Common myeloid progenitor, CD34-positive (primary cell): ENCODE results near the gene HYAL1.

Experiments used
- CTCF ChIA-PET: fragments of 350-600 bp; sonication (Branson Sonifier 250); formaldehyde crosslinking; loops from one replicate; lab custom pipeline; 2021; ENCODE audit warnings: antibody characterized with exemption; lab: Charles Lee
- POLR2A ChIA-PET: fragments of 350-600 bp; sonication (Branson Sonifier 250); formaldehyde crosslinking; loops from one replicate; lab custom pipeline; 2021; ENCODE audit warnings: antibody characterized with exemption; lab: Charles Lee
- DNase-seq, 3 donors: peaks; one replicate each; pipeline versions ENCODE4 v3.0.0 to v3.0.0-alpha.2; 2013
- H3K27ac ChIP-seq, 2 experiments: 1 replicate in 1 of 2; 2 replicates in 1 of 2; pipeline ENCODE4 v1.7.0; 2013; ENCODE audit warnings: inconsistent platforms in 2 of 2, low read length in 2 of 2, mild to moderate bottlenecking in 2 of 2, low read depth in 1 of 2, moderate library complexity in 1 of 2; ENCODE audit not compliant: severe bottlenecking in 2 of 2, insufficient read depth in 1 of 2, poor library complexity in 1 of 2
- H3K27me3 ChIP-seq, 5 experiments: replicated peaks in 2 of 5; 1 replicate in 3 of 5; 2 replicates in 2 of 5; pipeline versions ENCODE4 v1.6.1 to v1.7.0; 2013; ENCODE audit warnings: low read length in 4 of 5, mild to moderate bottlenecking in 2 of 5, moderate library complexity in 2 of 5, inconsistent platforms in 1 of 5; ENCODE audit not compliant: insufficient read depth in 5 of 5, control insufficient read depth in 4 of 5
- H3K36me3 ChIP-seq, 4 experiments: 1 replicate in 2 of 4; 2 replicates in 2 of 4; pipeline versions ENCODE4 v1.6.1 to v1.7.0; 2013; ENCODE audit warnings: low read length in 3 of 4, control low read depth in 1 of 4, mild to moderate bottlenecking in 1 of 4; ENCODE audit not compliant: control insufficient read depth in 4 of 4, insufficient read depth in 4 of 4
- H3K4me1 ChIP-seq, 4 experiments: 1 replicate in 3 of 4; 2 replicates in 1 of 4; pipeline versions ENCODE4 v1.6.1 to v1.7.1; 2013; ENCODE audit warnings: low read length in 3 of 4, mild to moderate bottlenecking in 3 of 4, control low read depth in 1 of 4, inconsistent platforms in 1 of 4, moderate library complexity in 1 of 4; ENCODE audit not compliant: control insufficient read depth in 4 of 4, insufficient read depth in 4 of 4; ENCODE audit errors: control extremely low read depth in 1 of 4
- H3K4me3 ChIP-seq, 7 experiments: 1 replicate in 4 of 7; 2 replicates in 3 of 7; pipeline versions ENCODE4 v1.5.1 to v1.7.0; 2013; ENCODE audit warnings: mild to moderate bottlenecking in 7 of 7, low read length in 6 of 7, moderate library complexity in 6 of 7, inconsistent platforms in 2 of 7, low read depth in 2 of 7, control low read depth in 1 of 7; ENCODE audit not compliant: insufficient read depth in 4 of 7, control insufficient read depth in 1 of 7; ENCODE audit errors: extremely low read depth in 1 of 7
- H3K9me3 ChIP-seq, 5 experiments: 1 replicate in 4 of 5; 2 replicates in 1 of 5; pipeline versions ENCODE4 v1.6.1 to v1.7.1; 2013; ENCODE audit warnings: low read length in 4 of 5, mild to moderate bottlenecking in 2 of 5, inconsistent platforms in 1 of 5, low read depth in 1 of 5, moderate library complexity in 1 of 5; ENCODE audit not compliant: control insufficient read depth in 4 of 5, insufficient read depth in 2 of 5; ENCODE audit errors: control extremely low read depth in 1 of 5
- WGBS: methylation state at CpG from one replicate; pipeline ENCODE4 v1.1.5; 2013; ENCODE audit not compliant: insufficient coverage; 5-methylcytosine and 5-hydroxymethylcytosine counted together

HYAL1 gene

DNA sequence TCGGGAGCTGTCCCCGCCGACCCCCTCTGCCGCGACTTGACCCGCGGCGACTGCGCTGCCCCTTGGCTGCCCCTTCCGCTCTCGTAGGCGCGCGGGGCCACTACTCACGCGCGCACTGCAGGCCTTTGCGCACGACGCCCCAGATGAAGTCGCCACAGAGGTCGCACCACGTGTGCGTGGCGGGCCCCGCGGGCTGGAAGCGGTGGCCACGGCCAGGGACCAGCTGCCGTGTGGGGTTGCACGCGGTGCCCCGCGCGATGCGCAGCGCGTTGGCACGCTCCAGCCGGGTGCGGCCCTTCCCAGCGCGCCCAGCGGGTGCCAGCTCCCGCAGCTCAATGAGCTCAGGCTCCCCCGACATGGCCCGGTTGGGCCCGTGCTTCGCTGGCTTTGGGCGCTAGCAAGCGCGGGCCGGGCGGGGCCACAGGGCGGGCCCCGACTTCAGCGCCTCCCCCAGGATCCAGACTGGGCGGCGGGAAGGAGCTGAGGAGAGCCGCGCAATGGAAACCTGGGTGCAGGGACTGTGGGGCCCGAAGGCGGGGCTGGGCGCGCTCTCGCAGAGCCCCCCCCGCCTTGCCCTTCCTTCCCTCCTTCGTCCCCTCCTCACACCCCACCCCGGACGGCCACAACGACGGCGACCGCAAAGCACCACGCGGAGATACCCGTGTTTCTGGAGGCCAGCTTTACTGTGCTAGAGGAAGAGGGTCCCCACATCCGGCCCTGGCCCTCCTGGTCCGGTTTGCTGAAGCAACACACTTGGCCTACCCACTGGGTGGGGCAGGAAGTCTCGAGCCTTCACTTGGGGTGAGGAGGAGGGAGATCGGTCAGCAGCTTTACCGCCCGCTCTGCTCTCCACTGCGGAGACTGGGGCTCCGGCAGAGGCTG lies 37.3 kb upstream of the HYAL1 start, which contains the start of gene RASSF1:
TSS of gene RASSF1 (minus strand) at position 389 of the 882 bp plus-strand sequence. CDS start at position 358, 31 bp downstream.
- WGBS = 0% methylated on average over 77 of the region's 85 CpGs
- peak in 2 of 3 donors; percentile 70 to 79 for DNase-seq
- CTCF ChIA-PET = interaction anchor here (0.7 to 6.0 kb wide), 6 partner anchors 8 to 87 kb away, joined by 3 to 51 read pairs (median 3); partner anchors contain the start of genes CYB561D2 and NPRL2
- POLR2A ChIA-PET = interaction anchor here (0.5 to 1.8 kb wide), 3 partner anchors 9 to 1656 kb away, joined by 3 to 7 read pairs (median 4); no protein-coding TSS in a partner anchor
- H3K36me3 ChIP-seq = peaks cover 0 to 11% (median 7%) of the 10 kb centered on the region in 4 experiments
- H3K4me3 ChIP-seq = peak within 1 kb of the TSS; percentile 42 to 91 (median 73)
- no peaks in the 10 kb centered on the region for H3K27me3 ChIP-seq
- H3K27ac ChIP-seq = peak within 1 kb of the TSS; percentile 93 to 97
- no peaks in the 10 kb centered on the region for H3K9me3 ChIP-seq
- H3K4me1 ChIP-seq = peaks cover 16 to 75% (median 74%) of the 10 kb centered on the region in 4 experiments

DNA sequence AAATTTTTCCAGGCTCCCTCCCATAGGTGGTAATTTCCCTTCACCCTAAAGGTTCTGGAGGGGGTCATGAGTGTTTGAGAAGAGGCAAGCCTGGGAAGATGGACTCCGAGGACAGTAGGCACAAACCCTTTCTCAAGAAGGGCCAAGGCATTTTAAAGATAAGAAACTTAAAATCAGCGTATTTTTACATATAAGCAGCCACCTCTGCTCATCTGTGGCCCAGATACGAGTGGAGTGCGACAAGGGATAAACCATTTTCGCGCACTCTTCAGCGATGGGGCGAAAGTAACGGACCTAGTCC lies 36.7 kb upstream of the HYAL1 start:
- DNase-seq = no peak
- WGBS = 0% methylated on average over 9 of the region's 9 CpGs
- peaks cover 0 to 13% (median 7%) of the 10 kb centered on the region in 4 experiments for H3K36me3 ChIP-seq
- peaks cover 15 to 75% (median 70%) of the 10 kb centered on the region in 4 experiments for H3K4me1 ChIP-seq
- no peaks in the 10 kb centered on the region for H3K27me3 ChIP-seq
- CTCF ChIA-PET = interaction anchor here (0.9 to 6.0 kb wide), 5 partner anchors 9 to 88 kb away, joined by 3 to 51 read pairs (median 3); partner anchors contain the start of genes CYB561D2 and NPRL2
- peak overlapping the region; percentile 42 to 91 (median 73) for H3K4me3 ChIP-seq
- H3K27ac ChIP-seq = peak overlapping the region in 1 of 2 experiments; percentile 97
- POLR2A ChIA-PET = interaction anchor here (0.5 kb wide), 1 partner anchor 1656 kb away, joined by 4 read pairs; no protein-coding TSS in a partner anchor
- H3K9me3 ChIP-seq = no peaks in the 10 kb centered on the region

DNA sequence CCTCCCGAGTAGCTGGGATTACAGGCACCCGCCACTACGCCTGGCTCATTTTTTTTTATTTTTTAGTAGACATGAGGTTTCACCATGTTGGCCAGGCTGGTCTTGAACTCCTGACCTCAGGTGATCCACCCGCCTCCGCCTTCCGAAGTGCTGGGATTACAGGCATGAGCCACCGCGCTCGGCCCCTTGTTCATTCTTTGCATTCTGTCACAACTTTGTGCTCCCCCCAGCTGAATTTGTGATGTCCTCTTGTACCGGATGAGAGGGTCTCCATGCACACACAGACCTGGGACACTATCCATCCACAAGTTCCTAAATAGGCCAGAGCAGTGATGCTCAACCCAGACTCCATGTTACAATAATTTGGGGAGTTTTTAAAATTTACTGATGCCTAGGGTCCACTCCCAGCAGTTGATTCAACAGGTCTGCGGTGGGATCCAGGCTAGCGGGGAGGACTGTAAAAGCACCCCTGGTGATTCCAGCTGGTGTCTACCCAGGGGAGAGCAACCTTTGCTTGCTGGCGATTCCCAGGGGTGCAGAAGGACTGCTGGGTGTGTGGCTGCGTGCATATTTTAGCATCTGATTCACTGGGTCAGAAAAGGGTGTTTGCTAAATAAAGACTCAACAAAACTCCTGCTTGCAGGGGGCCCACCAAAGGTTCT lies 36.2 kb upstream of the HYAL1 start:
- peaks cover 0 to 15% (median 9%) of the 10 kb centered on the region in 4 experiments for H3K36me3 ChIP-seq
- no peaks in the 10 kb centered on the region for H3K27me3 ChIP-seq
- DNase-seq = no peak
- H3K9me3 ChIP-seq = no peaks in the 10 kb centered on the region
- 39% methylated on average over 11 of the region's 14 CpGs for WGBS
- peak overlapping the region in 6 of 7 experiments; percentile 56 to 91 (median 83) for H3K4me3 ChIP-seq
- H3K27ac ChIP-seq = peak overlapping the region; percentile 93 to 97
- H3K4me1 ChIP-seq = peaks cover 15 to 73% (median 69%) of the 10 kb centered on the region in 4 experiments
- ChIA-PET CTCF (interaction anchor here (0.9 to 6.0 kb wide), 3 partner anchors 9 to 30 kb away, joined by 3 to 51 read pairs (median 3); partner anchors contain the start of genes CYB561D2 and NPRL2), POLR2A (interaction anchor here (0.5 to 3.6 kb wide), 3 partner anchors 11 to 1657 kb away, joined by 4 to 31 read pairs (median 4); partner anchors contain the start of gene TUSC2)

DNA sequence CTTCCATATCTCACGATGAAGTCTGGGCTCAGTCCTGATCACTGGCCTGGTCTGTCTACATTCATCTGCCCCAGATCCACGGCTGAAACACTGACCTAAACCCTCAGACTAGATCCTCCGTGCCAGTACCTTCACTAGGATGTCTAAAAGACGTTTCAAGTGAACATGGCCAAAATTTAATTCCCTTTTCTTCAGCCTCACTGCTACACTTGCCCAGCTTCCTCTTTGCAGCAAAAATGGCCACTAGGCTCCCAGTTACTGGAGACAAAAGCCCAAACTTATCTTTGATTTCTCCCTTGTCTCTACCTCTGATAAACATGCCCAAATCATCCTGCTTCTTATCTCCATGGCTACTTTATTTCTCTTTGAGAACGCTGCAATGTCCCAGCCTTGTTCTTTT lies 35.6 kb upstream of the HYAL1 start:
- Histone ChIP-seq H3K4me1 (peaks cover 15 to 78% (median 75%) of the 10 kb centered on the region in 4 experiments), H3K27me3 (no peaks in the 10 kb centered on the region), H3K27ac (peak overlapping the region; percentile 93 to 97), H3K4me3 (peak overlapping the region in 6 of 7 experiments; percentile 2 to 91 (median 83)), H3K9me3 (no peaks in the 10 kb centered on the region), H3K36me3 (peaks cover 0 to 22% (median 16%) of the 10 kb centered on the region in 4 experiments)
- POLR2A ChIA-PET = interaction anchor here (0.7 to 3.6 kb wide), 2 partner anchors 11 to 44 kb away, joined by 4 to 31 read pairs; partner anchors contain the start of gene TUSC2
- DNase-seq = peak in 2 of 3 donors; percentile 64 to 71
- 3% methylated on average over 4 of the region's 5 CpGs for WGBS
- CTCF ChIA-PET = interaction anchor here (1.0 to 6.0 kb wide), 4 partner anchors 10 to 213 kb away, joined by 4 to 51 read pairs (median 13); partner anchors contain the start of genes CYB561D2, HYAL3, NAA80 and NPRL2

DNA sequence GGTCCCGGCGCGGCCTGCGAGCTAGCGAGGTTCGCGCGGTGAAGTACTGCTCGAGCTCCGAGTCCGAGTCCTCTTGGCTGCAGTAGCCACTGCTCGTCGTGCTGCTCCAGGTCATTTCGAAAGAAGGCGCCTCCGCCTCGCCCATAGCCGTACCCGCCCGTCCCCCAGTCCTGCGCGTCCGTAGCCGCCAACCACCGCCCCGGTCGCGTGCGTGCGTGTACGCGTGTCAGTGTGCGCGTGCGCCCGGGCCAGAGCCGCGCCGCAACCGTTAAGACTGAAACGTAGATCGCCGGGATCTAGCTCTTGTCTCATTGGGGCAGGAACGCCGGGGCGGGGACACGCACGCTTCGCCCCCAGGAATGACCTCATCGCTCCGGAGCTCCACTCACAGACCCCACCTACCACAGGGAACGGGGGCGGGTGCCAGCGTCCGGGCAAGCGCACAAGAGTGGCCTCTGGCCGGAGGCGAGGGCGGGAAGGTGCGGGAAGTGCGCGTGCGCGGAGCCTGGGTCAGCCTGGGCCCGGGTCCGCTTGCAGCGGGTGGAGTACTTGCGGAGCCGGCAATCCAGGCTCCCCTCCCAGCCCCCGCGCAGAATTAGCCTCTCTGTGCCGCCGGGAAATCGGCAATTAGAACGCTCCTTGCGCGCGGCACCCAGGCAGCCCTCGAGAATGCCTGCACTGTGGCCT lies 33.9 kb upstream of the HYAL1 start:
- Histone ChIP-seq H3K27me3 (no peaks in the 10 kb centered on the region), H3K4me1 (peaks cover 15 to 78% (median 71%) of the 10 kb centered on the region in 4 experiments), H3K9me3 (no peaks in the 10 kb centered on the region), H3K4me3 (peak overlapping the region; percentile 64 to 91 (median 79)), H3K36me3 (peaks cover 0 to 32% (median 23%) of the 10 kb centered on the region in 4 experiments), H3K27ac (peak overlapping the region; percentile 93 to 97)
- POLR2A ChIA-PET = interaction anchor here (0.5 to 3.6 kb wide), 10 partner anchors 9 to 1892 kb away, joined by 3 to 31 read pairs (median 4); partner anchors contain the start of genes CYB561D2, HYAL3, NAA80 and NPRL2
- DNase-seq = peak; percentile 97 to 99 (median 98)
- WGBS = under 1% methylated on average over 61 of the region's 79 CpGs
- CTCF ChIA-PET = interaction anchor here (0.7 to 6.0 kb wide), 13 partner anchors 8 to 1331 kb away, joined by 3 to 51 read pairs (median 5); partner anchors contain the start of genes CYB561D2, HYAL2, NPRL2 and TUSC2
